Esophagus squamous epithelium (tissue), 5 donors: ENCODE measurements around the gene SCIN. TPM values are rescaled to one million over a fixed set of nuclear protein-coding genes. Genes with fewer than 3 reads are reported as not detected.

ENCODE experiments used
- DNase-seq: peaks from one replicate; lab custom pipeline; 2025; lab: John Stamatoyannopoulos, UW
- H3K27ac ChIP-seq, 4 donors: fragments of 200-600 bp; sonication (generic); one replicate each; pipeline ENCODE4 v1.5.1; 2016 to 2019; ENCODE audit warnings: mild to moderate bottlenecking in 1 of 4
- H3K27me3 ChIP-seq, 4 donors: fragments of 200-600 bp; sonication (generic); 1 replicate in 3 of 4; 2 replicates in 1 of 4; pipeline versions ENCODE4 v1.5.1 to v1.6.0; 2017 to 2021; ENCODE audit warnings: antibody characterized with exemption in 1 of 4
- H3K36me3 ChIP-seq, 3 donors: fragments of 200-600 bp; sonication (generic); one replicate each; pipeline ENCODE4 v1.5.1; 2016 to 2019
- H3K4me1 ChIP-seq, 3 donors: fragments of 200-600 bp; sonication (generic); one replicate each; pipeline ENCODE4 v1.5.1; 2017 to 2019
- H3K4me3 ChIP-seq, 4 donors: fragments of 200-600 bp; sonication (generic); 1 replicate in 3 of 4; 2 replicates in 1 of 4; pipeline ENCODE4 v1.5.1; 2016 to 2019; ENCODE audit warnings: mild to moderate bottlenecking in 2 of 4, moderate library complexity in 1 of 4
- H3K9me3 ChIP-seq, 3 donors: fragments of 200-600 bp; sonication (generic); one replicate each; pipeline ENCODE4 v1.5.1; 2016 to 2019
- POLR2A ChIP-seq, 4 donors: fragments of 450-650 bp; IDR thresholded peaks; one replicate each; pipeline ENCODE4 v1.6.1; 2017; ENCODE audit warnings: antibody characterized with exemption in 4 of 4, mild to moderate bottlenecking in 4 of 4, moderate library complexity in 3 of 4
- WGBS, 2 donors: methylation state at CpG; one replicate each; pipeline ENCODE4 v1.1.5; 2018; 5-methylcytosine and 5-hydroxymethylcytosine counted together
- intact Hi-C: fragments of 100-400 bp; cut with DNase I; formaldehyde crosslinking; loops from one replicate; pipeline ENCODE4 v1.15.0; 2022
- total RNA-seq, 4 donors: library from RNA; depleted of rRNA; stranded (reverse); fragments of >200 nt; gene quantifications; one replicate each; pipeline ENCODE4 v1.1.0, GENCODE V29; 2016
- TF ChIP-seq, protein P1 (sequence below), 6 experiments: fragments of 450-650 bp in 4 of 6; fragments of 200-600 bp in 2 of 6; sonication (generic) in 2 of 6; IDR thresholded peaks; one replicate each; pipeline ENCODE4 v1.5.1; 2016 to 2019; ENCODE audit warnings: antibody characterized with exemption in 6 of 6, mild to moderate bottlenecking in 4 of 6, moderate library complexity in 4 of 6
- donor health status: DM: yes; HTN: yes; CAD: no.

The SCIN gene
- total RNA-seq, 4 donors from 2014 or later, result 3.4 to 38.4 (median 25.9) TPM

GRCh38 chr7:12695965-12696364 lies 125.4 kb downstream of the SCIN start:
- 17 to 25% methylated on average over 1 of the region's 1 CpG for WGBS, 2 donors
- H3K27me3 ChIP-seq, result no peaks in the 10 kb centered on the region
- H3K27ac ChIP-seq, result peak overlapping the region in 3 of 4 donors; percentile 43 to 57 (median 55)
- intact Hi-C loops, result no loop called here
- TF ChIP-seq, protein P1, sequence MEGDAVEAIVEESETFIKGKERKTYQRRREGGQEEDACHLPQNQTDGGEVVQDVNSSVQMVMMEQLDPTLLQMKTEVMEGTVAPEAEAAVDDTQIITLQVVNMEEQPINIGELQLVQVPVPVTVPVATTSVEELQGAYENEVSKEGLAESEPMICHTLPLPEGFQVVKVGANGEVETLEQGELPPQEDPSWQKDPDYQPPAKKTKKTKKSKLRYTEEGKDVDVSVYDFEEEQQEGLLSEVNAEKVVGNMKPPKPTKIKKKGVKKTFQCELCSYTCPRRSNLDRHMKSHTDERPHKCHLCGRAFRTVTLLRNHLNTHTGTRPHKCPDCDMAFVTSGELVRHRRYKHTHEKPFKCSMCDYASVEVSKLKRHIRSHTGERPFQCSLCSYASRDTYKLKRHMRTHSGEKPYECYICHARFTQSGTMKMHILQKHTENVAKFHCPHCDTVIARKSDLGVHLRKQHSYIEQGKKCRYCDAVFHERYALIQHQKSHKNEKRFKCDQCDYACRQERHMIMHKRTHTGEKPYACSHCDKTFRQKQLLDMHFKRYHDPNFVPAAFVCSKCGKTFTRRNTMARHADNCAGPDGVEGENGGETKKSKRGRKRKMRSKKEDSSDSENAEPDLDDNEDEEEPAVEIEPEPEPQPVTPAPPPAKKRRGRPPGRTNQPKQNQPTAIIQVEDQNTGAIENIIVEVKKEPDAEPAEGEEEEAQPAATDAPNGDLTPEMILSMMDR (IDR thresholded peaks at IDR 0.05), result no peak
- no peak for TF ChIP-seq POLR2A (IDR thresholded peaks at IDR 0.05)
- peaks cover 0 to 7% (median 0%) of the 10 kb centered on the region in 3 donors for H3K36me3 ChIP-seq
- peaks cover 0 to 57% (median 3%) of the 10 kb centered on the region in 3 donors for H3K4me1 ChIP-seq
- peaks cover 0 to 4% (median 0%) of the 10 kb centered on the region in 3 donors for H3K9me3 ChIP-seq
- no peak for DNase-seq
- no peak overlapping the region for H3K4me3 ChIP-seq

DNA sequence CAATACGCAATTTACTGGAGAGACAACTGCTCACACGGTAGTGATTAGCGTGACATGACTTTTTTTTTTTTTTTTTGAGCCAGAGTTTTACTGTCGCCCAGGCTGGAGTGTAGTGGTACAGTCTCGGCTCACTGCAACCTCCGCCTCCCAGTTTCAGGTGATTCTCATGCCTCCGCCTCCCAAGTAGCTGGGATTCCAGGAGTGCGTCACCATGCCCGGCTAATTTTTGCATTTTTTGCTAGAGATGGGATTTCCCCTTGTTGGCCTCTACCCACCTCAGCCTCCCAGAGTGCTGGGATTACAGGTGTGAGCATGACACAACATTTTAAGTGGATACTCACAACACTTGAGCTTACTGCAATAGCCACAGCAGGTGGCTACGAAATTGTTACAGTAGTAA lies 128.8 kb downstream of the SCIN start:
- no peak for DNase-seq
- TF ChIP-seq, protein P1 (IDR thresholded peaks at IDR 0.05), result no peak
- TF ChIP-seq POLR2A (IDR thresholded peaks at IDR 0.05), result no peak
- no peak overlapping the region for H3K27ac ChIP-seq
- peaks cover 0 to 14% (median 5%) of the 10 kb centered on the region in 3 donors for H3K9me3 ChIP-seq
- intact Hi-C loops, result no loop called here
- H3K4me1 ChIP-seq, result peaks cover 0 to 26% (median 0%) of the 10 kb centered on the region in 3 donors
- peaks cover 0 to 7% (median 0%) of the 10 kb centered on the region in 3 donors for H3K36me3 ChIP-seq
- H3K27me3 ChIP-seq, result no peaks in the 10 kb centered on the region
- 89 to 97% methylated on average over 10 of the region's 10 CpGs for WGBS, 2 donors
- H3K4me3 ChIP-seq, result no peak overlapping the region

GRCh38 chr7:12701433-12701832 lies 130.9 kb downstream of the SCIN start:
- H3K4me3 ChIP-seq, result no peak overlapping the region
- TF ChIP-seq, protein P1 (IDR thresholded peaks at IDR 0.05), result no peak
- TF ChIP-seq POLR2A (IDR thresholded peaks at IDR 0.05), result no peak
- peaks cover 0 to 7% (median 0%) of the 10 kb centered on the region in 3 donors for H3K36me3 ChIP-seq
- intact Hi-C loops, result no loop called here
- 76 to 87% methylated on average over 2 of the region's 2 CpGs for WGBS, 2 donors
- H3K27me3 ChIP-seq, result no peaks in the 10 kb centered on the region
- H3K9me3 ChIP-seq, result peaks cover 0 to 14% (median 5%) of the 10 kb centered on the region in 3 donors
- peaks cover 0 to 14% (median 0%) of the 10 kb centered on the region in 3 donors for H3K4me1 ChIP-seq
- H3K27ac ChIP-seq, result no peak overlapping the region
- no peak for DNase-seq

GRCh38 chr7:12703881-12704280 lies 133.4 kb downstream of the SCIN start:
- intact Hi-C loops, result no loop called here
- no peak overlapping the region for H3K4me3 ChIP-seq
- peaks cover 0 to 30% (median 12%) of the 10 kb centered on the region in 3 donors for H3K4me1 ChIP-seq
- TF ChIP-seq, protein P1 (IDR thresholded peaks at IDR 0.05), result no peak
- TF ChIP-seq POLR2A (IDR thresholded peaks at IDR 0.05), result no peak
- peaks cover 0 to 14% (median 5%) of the 10 kb centered on the region in 3 donors for H3K9me3 ChIP-seq
- peaks cover 0 to 7% (median 0%) of the 10 kb centered on the region in 3 donors for H3K36me3 ChIP-seq
- no peak overlapping the region for H3K27ac ChIP-seq
- WGBS, 2 donors, result 29 to 62% methylated on average over 2 of the region's 2 CpGs
- no peak for DNase-seq
- H3K27me3 ChIP-seq, result no peaks in the 10 kb centered on the region

DNA sequence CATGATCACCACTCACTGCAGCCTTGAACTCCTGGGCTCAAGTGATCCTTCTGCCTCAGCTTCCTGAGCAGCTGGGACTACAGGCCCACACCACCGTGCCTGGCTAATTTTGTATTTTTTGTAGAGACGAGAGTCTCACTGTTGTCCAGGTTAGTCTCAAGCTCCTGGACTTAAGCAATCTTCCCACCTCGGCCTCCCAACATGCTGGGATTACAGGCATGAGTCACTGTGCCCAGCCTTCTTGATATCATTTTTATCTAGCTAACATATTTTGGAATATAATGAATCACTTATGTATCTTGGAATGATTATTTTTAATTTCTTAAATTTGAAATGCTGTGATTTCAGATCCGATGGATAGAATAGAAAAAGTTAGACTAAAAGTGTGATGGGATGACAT lies 135.4 kb downstream of the SCIN start:
- peaks cover 0 to 11% (median 5%) of the 10 kb centered on the region in 3 donors for H3K9me3 ChIP-seq
- H3K36me3 ChIP-seq, result no peaks in the 10 kb centered on the region
- TF ChIP-seq, protein P1 (IDR thresholded peaks at IDR 0.05), result no peak
- TF ChIP-seq POLR2A (IDR thresholded peaks at IDR 0.05), result no peak
- no peaks in the 10 kb centered on the region for H3K27me3 ChIP-seq
- H3K27ac ChIP-seq, result no peak overlapping the region
- 55 to 58% methylated on average over 3 to 4 of the region's 4 CpGs for WGBS, 2 donors
- no peak for DNase-seq
- intact Hi-C loops, result no loop called here
- no peak overlapping the region for H3K4me3 ChIP-seq
- H3K4me1 ChIP-seq, result peaks cover 0 to 42% (median 18%) of the 10 kb centered on the region in 3 donors
